ENCODE results near the gene RNF157. TPM values are rescaled to one million over a fixed set of nuclear protein-coding genes. Genes with fewer than 3 reads are reported as not detected.
A peak's percentile ranks its signal among the peaks of the same experiment; 100 is the strongest.

Gene RNF157
- total and polyA plus RNA-seq, 2 of the 13 experiments (the other 11 are each of a cell fraction or from before 2014, with no cell fraction given), result 0.44 to 1.5 TPM

- TF ChIP-seq PTBP1 (IDR thresholded peaks at IDR 0.05; ENCODE audit: low read depth, low read length, poor library complexity, severe bottlenecking) (peak; percentile 51), ZBED4 (CRISPR knock-in tag; IDR thresholded peaks at IDR 0.05; ENCODE audit: borderline replicate concordance) (0 out of 2 replicates have a peak, but pooled peaks have one; percentile 38), ZNF619 (CRISPR knock-in tag; IDR thresholded peaks at IDR 0.05) (0 out of 2 replicates have a peak, but pooled peaks have one; percentile 71), NFKB2 (CRISPR knock-in tag; IDR thresholded peaks at IDR 0.05; ENCODE audit: borderline replicate concordance) (peak; percentile 66; the same call in 1 of the 2 replicates), ZNF251 (CRISPR knock-in tag; IDR thresholded peaks at IDR 0.05) (0 out of 2 replicates have a peak, but pooled peaks have one; percentile 56), ZNF33B (CRISPR knock-in tag; IDR thresholded peaks at IDR 0.05) (peak; percentile 85; the same call in 1 of the 2 replicates), XRCC5 (optimal IDR thresholded peaks at IDR 0.05; ENCODE audit: low read length) (peak; percentile 75), NFYC (CRISPR knock-in tag; IDR thresholded peaks at IDR 0.05) (peak; percentile 96), ZNF547 (CRISPR knock-in tag; IDR thresholded peaks at IDR 0.05) (peak; percentile 45; the same call in 1 of the 2 replicates)
Observed at GRCh38 chr17:76141212-76142038, 98.9 kb downstream of the RNF157 start, which contains the start of gene FOXJ1 (continued).
